GM19438 (cell line): Measurements from ENCODE around the gene LRRN1.
"Not testable (repeated sequence)": the region's sequence is repeated elsewhere in the genome, so short reads cannot be mapped to it uniquely, and the experiment has no call there.

Experiments
- ATAC-seq: cut with Tn5 transposase; IDR thresholded peaks from one replicate; pipeline ENCODE4 v1.9.1; 2021; ENCODE audit warnings: low read depth; ENCODE audit not compliant: unreplicated experiment

LRRN1 gene

GRCh38 chr3:3887311-3887710 is 88.1 kb downstream of the LRRN1 start:
- ATAC-seq = not testable (repeated sequence)

GRCh38 chr3:3893590-3893989 is 94.4 kb downstream of the LRRN1 start:
- no peak for ATAC-seq
